BLaER1 (cell line): ENCODE data around the gene TNRC6A.
"Not testable (repeated sequence)": the region's sequence is repeated elsewhere in the genome, so short reads cannot be mapped to it uniquely, and the experiment has no call there.

Experiments used
- H3K27ac ChIP-seq: shearing (Covaris generic); formaldehyde crosslinking; 2 replicates; pipeline ENCODE4 v1.8.1; 2022
- H3K27me3 ChIP-seq: shearing (Covaris generic); formaldehyde crosslinking; 2 replicates; pipeline ENCODE4 v1.8.1; 2022
- H3K36me3 ChIP-seq: shearing (Covaris generic); formaldehyde crosslinking; 2 replicates; pipeline ENCODE4 v1.8.1; 2022
- H3K4me1 ChIP-seq: shearing (Covaris generic); formaldehyde crosslinking; 2 replicates; pipeline ENCODE4 v1.8.1; 2022
- H3K4me2 ChIP-seq: shearing (Covaris generic); formaldehyde crosslinking; 2 replicates; pipeline ENCODE4 v1.8.1; 2022
- H3K4me3 ChIP-seq: shearing (Covaris generic); formaldehyde crosslinking; 2 replicates; pipeline ENCODE4 v1.8.1; 2022
- H3K9ac ChIP-seq: shearing (Covaris generic); formaldehyde crosslinking; 2 replicates; pipeline ENCODE4 v1.8.1; 2022
- H3K9me3 ChIP-seq: shearing (Covaris generic); formaldehyde crosslinking; 2 replicates; pipeline ENCODE4 v1.8.1; 2022
- H4K20me1 ChIP-seq: shearing (Covaris generic); formaldehyde crosslinking; 2 replicates; pipeline ENCODE4 v1.8.1; 2022
- Cebpa-rat ChIP-seq: shearing (Covaris generic); IDR thresholded peaks from 2 replicates; pipeline ENCODE4 v1.8.1; 2022

The TNRC6A gene

DNA sequence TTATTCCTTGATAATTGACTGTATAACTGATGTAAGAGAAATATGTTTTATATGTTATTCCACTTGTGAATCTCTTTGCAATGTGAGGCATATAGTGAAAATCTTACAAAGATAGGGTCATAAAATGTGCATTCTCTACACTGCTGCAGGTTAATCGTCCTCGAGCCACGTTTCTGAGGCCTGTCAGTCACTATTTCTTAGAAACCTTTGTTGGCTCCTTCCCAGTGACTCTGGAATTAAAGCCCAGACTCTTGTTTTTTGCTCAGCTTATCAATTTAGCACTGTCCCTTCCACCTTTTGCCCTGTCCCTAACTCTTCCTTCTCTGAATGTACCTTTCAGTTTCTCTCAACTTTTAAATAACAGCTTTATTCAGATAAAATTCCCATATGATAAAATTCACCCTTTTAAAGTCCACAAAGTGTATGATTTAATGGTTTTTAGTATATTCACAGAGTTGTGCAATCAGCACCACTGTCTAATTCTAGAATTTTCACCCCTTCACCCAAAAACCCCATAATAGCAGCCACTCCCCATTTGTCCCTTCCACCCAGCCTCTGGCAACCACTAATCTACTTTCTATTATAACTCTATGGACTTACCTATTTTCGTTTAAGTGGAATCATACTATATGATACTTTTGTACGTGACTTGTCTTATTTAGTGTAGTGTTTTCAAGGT lies 8.6 kb downstream of the TNRC6A start:
- Histone ChIP-seq H4K20me1 (peaks cover 100% of the 10 kb centered on the region), H3K36me3 (peaks cover 58% of the 10 kb centered on the region), H3K4me1 (peaks cover 25% of the 10 kb centered on the region; the same call in 1 of the 2 replicates), H3K27ac (no peak overlapping the region), H3K4me2 (no peak overlapping the region), H3K27me3 (no peaks in the 10 kb centered on the region), H3K9ac (no peak overlapping the region), H3K4me3 (no peak overlapping the region), H3K9me3 (no peaks in the 10 kb centered on the region)
- no peak for TF ChIP-seq Cebpa-rat

DNA sequence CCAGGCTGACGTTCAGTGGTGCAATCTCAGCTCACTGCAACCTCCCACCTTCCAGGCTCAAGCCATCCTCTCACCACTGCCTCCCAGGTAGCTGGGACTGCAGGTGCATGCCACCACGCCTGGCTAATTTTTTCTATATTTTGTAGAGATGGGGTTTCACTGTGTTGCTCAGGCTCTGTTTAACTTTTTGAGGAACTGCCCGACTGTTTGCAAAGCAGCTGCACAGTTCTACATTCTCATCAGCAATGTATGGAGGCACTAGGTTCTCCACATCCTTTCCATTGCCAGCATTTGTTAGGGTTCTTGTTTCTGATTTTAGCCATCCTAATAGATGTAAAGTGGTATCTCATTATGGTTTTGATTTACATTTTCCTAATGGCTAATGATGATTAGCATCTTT lies 9.4 kb downstream of the TNRC6A start:
- Histone ChIP-seq H3K9me3 (no peaks in the 10 kb centered on the region), H3K4me1 (peaks cover 25% of the 10 kb centered on the region; the same call in 1 of the 2 replicates), H3K9ac (no peak overlapping the region), H3K27me3 (no peaks in the 10 kb centered on the region), H3K4me2 (no peak overlapping the region), H3K36me3 (peaks cover 55% of the 10 kb centered on the region), H4K20me1 (peaks cover 100% of the 10 kb centered on the region), H3K27ac (no peak overlapping the region), H3K4me3 (no peak overlapping the region)
- TF ChIP-seq Cebpa-rat = no peak

DNA sequence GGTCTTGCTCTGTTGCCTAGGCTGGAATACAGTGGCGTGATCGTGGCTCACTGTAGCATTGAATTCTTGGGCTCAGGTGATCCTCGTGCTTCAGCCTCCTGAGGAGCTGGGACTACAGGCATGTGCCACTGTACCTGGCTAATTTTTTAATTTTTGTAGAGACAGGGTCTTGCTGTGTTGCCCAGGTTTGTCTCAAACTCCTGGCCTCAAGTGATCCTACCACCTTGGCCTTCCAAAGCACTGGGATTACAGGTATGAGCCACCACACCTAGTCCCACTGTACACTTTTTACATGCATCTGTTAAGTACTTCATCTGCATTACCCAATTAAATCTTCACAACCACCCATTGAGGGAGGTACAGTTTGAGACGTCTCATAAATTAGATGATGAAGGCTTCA lies 12.4 kb downstream of the TNRC6A start:
- no peak for TF ChIP-seq Cebpa-rat
- Histone ChIP-seq H3K9ac (no peak overlapping the region), H3K4me2 (no peak overlapping the region), H3K36me3 (peaks cover 65% of the 10 kb centered on the region), H4K20me1 (peaks cover 100% of the 10 kb centered on the region), H3K27ac (no peak overlapping the region), H3K4me3 (no peak overlapping the region), H3K9me3 (no peaks in the 10 kb centered on the region), H3K27me3 (no peaks in the 10 kb centered on the region), H3K4me1 (peaks cover 14% of the 10 kb centered on the region; the same call in 1 of the 2 replicates)

DNA sequence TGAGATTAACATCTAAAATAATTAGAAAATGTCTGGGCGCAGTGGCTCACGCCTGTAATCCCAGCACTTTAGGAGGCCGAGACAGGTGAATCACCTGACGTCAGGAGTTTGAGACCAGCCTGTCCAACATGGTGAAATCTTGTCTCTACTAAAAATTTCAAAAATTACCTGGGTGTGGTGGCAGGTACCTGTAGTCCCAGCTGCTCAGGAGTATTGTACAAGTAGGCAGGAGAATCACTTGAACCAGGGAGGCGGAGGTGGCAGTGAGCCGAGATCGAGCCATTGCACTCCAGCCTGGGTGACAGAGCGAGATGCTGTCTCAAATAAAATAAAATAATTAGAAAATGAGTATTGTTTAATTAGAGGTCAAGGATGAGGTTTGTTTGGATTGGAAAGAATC lies 13.2 kb downstream of the TNRC6A start:
- H3K36me3 ChIP-seq = peaks cover 72% of the 10 kb centered on the region
- H3K4me2 ChIP-seq, H3K4me3 ChIP-seq, H3K27ac ChIP-seq, H3K9me3 ChIP-seq, H3K27me3 ChIP-seq, H3K4me1 ChIP-seq, H3K9ac ChIP-seq: not testable (repeated sequence)
- H4K20me1 ChIP-seq = peaks cover 100% of the 10 kb centered on the region

DNA sequence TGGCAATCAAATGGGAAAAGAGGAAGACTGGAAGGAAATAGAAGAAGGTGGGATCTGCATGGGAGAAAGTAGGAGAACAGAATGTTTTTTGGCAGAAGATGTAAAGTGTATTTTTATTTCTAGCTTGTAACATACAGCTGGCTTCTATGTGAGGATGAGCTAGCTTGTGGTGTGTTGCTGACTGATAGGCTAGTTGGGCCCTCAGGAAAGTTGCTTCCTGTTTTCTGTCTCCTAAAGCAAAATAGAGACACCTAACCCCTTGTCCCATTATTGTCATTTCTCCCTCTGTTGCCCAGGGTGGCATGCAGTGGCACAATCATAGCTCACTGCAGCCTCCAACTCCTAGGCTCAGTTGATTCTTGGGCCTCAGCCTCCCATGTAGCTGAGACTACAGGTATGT lies 15.9 kb downstream of the TNRC6A start:
- Histone ChIP-seq H3K27ac (no peak overlapping the region), H3K27me3 (no peaks in the 10 kb centered on the region), H4K20me1 (peaks cover 100% of the 10 kb centered on the region), H3K4me1 (peaks cover 15% of the 10 kb centered on the region), H3K4me3 (no peak overlapping the region), H3K4me2 (no peak overlapping the region), H3K9me3 (no peaks in the 10 kb centered on the region), H3K36me3 (peaks cover 92% of the 10 kb centered on the region), H3K9ac (no peak overlapping the region)
- no peak for TF ChIP-seq Cebpa-rat

DNA sequence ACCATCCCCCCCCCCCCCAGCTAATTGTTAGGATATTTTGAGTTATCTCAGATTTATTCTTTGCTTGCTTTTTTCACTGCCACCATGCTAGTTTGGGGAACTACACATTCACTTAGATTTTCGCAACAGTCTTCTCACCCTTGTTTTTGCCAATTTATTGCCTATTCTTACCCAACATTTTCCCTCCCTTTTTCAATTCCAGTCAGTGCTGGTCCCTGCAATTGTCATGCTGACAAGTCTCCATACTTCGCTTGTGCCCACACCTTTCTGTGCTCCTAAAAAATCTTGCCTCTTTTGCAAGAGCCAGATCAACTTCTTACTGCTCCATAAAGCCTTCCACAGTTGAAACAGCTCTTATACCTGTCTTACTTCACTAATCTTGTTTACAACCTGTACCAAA lies 16.3 kb downstream of the TNRC6A start:
- no peak for TF ChIP-seq Cebpa-rat
- Histone ChIP-seq H3K9ac (no peak overlapping the region), H3K4me3 (no peak overlapping the region), H3K27me3 (no peaks in the 10 kb centered on the region), H3K4me1 (peaks cover 13% of the 10 kb centered on the region), H3K27ac (no peak overlapping the region), H3K4me2 (no peak overlapping the region), H3K36me3 (peaks cover 89% of the 10 kb centered on the region), H3K9me3 (no peaks in the 10 kb centered on the region), H4K20me1 (peaks cover 100% of the 10 kb centered on the region)

DNA sequence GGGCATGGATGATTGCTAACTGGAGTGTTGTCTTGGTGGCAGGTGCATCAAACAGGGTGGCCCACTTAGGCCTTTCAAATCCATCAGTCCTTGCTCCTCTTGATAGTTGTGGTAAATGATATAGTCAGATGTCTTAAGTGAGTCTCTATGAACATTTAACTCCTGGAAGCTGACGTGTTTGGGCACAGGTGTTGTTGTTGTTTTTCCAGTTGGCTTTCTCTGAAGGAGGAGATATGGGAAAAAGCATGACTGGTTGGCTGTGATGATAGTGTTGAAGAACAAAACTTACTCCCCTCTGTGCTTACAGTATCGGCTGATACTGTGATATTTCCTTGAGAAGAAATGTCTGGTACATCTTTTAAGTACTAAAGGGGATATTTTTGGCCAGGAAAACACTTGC lies 18.0 kb downstream of the TNRC6A start:
- Histone ChIP-seq H3K9ac (no peak overlapping the region), H3K36me3 (peaks cover 75% of the 10 kb centered on the region), H3K4me2 (no peak overlapping the region), H4K20me1 (peaks cover 100% of the 10 kb centered on the region), H3K27me3 (no peaks in the 10 kb centered on the region), H3K27ac (no peak overlapping the region), H3K4me1 (peaks cover 9% of the 10 kb centered on the region; the same call in 1 of the 2 replicates), H3K4me3 (no peak overlapping the region), H3K9me3 (no peaks in the 10 kb centered on the region)
- no peak for TF ChIP-seq Cebpa-rat

DNA sequence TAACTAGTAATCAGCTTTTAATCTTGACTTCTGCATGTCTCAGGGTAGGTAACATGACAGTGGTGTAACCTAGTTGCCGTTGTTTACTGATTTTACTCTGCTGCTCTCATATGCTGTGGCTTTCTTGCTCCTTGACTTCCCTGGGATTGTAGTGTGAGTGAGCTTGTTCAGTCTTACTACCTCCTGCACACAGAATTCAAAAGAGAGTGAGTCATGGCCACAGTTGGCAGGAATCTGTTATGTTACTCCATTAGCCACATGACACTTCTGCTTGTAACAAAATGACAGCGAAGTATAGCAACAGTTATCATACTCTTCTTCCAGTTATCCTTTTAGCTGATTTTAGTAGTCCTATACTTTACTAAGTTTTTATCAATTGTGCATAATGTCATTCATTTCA lies 18.8 kb downstream of the TNRC6A start:
- Histone ChIP-seq H3K4me1 (peaks cover 9% of the 10 kb centered on the region; the same call in 1 of the 2 replicates), H4K20me1 (peaks cover 100% of the 10 kb centered on the region), H3K36me3 (peaks cover 67% of the 10 kb centered on the region), H3K9me3 (no peaks in the 10 kb centered on the region), H3K4me3 (no peak overlapping the region), H3K4me2 (no peak overlapping the region), H3K9ac (no peak overlapping the region), H3K27me3 (no peaks in the 10 kb centered on the region), H3K27ac (no peak overlapping the region)
- TF ChIP-seq Cebpa-rat = no peak

DNA sequence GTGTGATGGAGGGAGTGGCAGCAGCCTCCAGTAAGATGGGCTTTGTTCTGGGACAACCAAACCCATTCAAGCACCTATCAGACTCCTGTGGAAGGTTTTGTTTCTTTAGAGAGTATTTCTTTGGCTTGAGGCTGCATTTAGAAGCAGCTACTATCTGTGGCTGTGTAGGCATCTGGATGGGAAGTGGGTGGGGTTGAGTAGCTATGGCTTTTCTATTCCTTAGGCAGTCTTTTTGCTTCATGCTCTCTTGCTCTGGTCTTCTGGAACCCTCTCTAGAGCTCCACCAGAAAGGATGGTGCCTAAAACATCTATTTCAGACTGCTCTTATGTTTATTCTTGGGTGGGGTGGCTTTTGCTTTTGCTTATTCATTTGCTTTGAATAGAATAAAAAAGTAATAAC lies 19.9 kb downstream of the TNRC6A start:
- Histone ChIP-seq H3K36me3 (peaks cover 59% of the 10 kb centered on the region), H3K9ac (no peak overlapping the region), H3K9me3 (no peaks in the 10 kb centered on the region), H3K27me3 (no peaks in the 10 kb centered on the region), H3K4me2 (no peak overlapping the region), H4K20me1 (peaks cover 100% of the 10 kb centered on the region), H3K4me3 (no peak overlapping the region), H3K27ac (no peak overlapping the region), H3K4me1 (peaks cover 9% of the 10 kb centered on the region; the same call in 1 of the 2 replicates)
- no peak for TF ChIP-seq Cebpa-rat

DNA sequence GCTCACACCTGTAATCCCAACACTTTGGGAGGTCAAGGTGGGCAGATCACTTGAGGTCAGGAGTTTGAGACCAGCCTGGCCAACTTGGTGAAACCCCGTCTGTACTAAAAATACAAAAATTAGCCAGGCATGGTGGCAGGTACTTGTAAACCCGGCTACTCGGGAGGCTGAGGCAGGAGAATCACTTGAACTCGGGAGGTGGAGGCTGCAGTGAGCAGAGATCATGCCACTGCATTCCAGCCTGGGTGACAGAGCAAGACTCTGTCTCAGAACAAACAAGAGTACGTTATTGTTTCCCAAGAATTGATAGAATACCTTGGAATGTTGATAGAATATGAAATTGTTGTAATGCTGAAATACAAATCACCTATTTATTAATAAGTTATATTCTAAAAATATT lies 20.4 kb downstream of the TNRC6A start:
- H3K4me1 ChIP-seq, H3K27ac ChIP-seq, H3K9ac ChIP-seq, H3K4me2 ChIP-seq, H3K9me3 ChIP-seq, H3K27me3 ChIP-seq, H3K4me3 ChIP-seq: not testable (repeated sequence)
- Histone ChIP-seq H3K36me3 (peaks cover 58% of the 10 kb centered on the region), H4K20me1 (peaks cover 100% of the 10 kb centered on the region)

DNA sequence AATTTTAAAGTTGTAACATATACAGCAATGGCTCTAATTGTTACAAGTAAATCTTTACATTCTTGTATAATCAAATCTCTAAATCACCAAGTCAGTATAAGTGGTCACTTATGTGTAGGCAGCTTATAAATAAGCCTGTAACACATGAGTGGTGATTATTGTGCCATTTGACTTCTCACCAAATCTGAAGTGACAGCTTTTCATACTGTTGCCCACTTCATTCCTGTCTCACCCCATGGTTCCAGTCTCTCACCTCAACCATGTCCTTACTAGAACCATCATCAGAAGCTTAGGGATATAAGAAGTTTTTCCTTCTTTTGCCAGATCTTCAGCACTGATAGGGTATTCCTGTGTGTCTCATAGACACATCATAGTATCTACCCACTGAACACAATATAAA lies 23.5 kb downstream of the TNRC6A start:
- H3K9ac ChIP-seq = no peak overlapping the region
- H3K9me3 ChIP-seq = no peaks in the 10 kb centered on the region
- H3K4me2 ChIP-seq = no peak overlapping the region
- H3K4me1 ChIP-seq = peaks cover 29% of the 10 kb centered on the region
- no peak overlapping the region for H3K4me3 ChIP-seq
- H3K27me3 ChIP-seq = no peaks in the 10 kb centered on the region
- TF ChIP-seq Cebpa-rat = no peak
- H4K20me1 ChIP-seq = peaks cover 100% of the 10 kb centered on the region
- H3K36me3 ChIP-seq = peaks cover 31% of the 10 kb centered on the region
- no peak overlapping the region for H3K27ac ChIP-seq
